HepG2 (cell line): ENCODE results near the gene LYRM1. TPM values are rescaled to one million over a fixed set of nuclear protein-coding genes. Genes with fewer than 3 reads are reported as not detected.
A peak's percentile ranks its signal among the peaks of the same experiment; 100 is the strongest.

Experiments used
- ATAC-seq: fragments of 200-7000 bp; cut with Tn5 transposase; 3 replicates; pipeline ENCODE4 v1.9.1; 2020; ENCODE audit warnings: mild to moderate bottlenecking, moderate library complexity
- BruUV-seq: library from RNA; stranded (reverse); fragments of 400-500 nt; replicated peaks from 2 replicates; lab custom pipeline; 2021; lab: Mats Ljungman, UMichigan
- CTCF ChIA-PET: fragments of 300-600 bp; formaldehyde crosslinking; extraction: SDS; loops from one replicate; lab custom pipeline; 2021; ENCODE audit warnings: low total read pairs, inconsistent platforms, low intra/inter-chr PET ratio; lab: Yijun Ruan, JAX
- POLR2A ChIA-PET: fragments of 350-600 bp; sonication (Branson Sonifier 250); formaldehyde crosslinking; loops from one replicate; lab custom pipeline; 2020; ENCODE audit warnings: antibody characterized with exemption, inconsistent platforms; lab: Yijun Ruan, JAX
- DNase-seq: peaks from one replicate; pipeline ENCODE4 v3.0.0-alpha.2; 2015; ENCODE audit warnings: low spot score
- FAIRE-seq: peaks from 3 replicates; lab custom pipeline; 2011; peaks lifted over from hg19 to GRCh38; lab: Jason Lieb, UNC
- H2AFZ ChIP-seq: one replicate; pipeline ENCODE4 v1.6.1; 2011; ENCODE audit warnings: low read length, inconsistent platforms
- H3K27ac ChIP-seq: fragments of 300-600 bp; 3 replicates; pipeline ENCODE4 v1.8.0; 2011; ENCODE audit warnings: mixed run types, mild to moderate bottlenecking, mixed read lengths, low read length, inconsistent platforms; ENCODE audit not compliant: insufficient read depth; ENCODE audit errors: extremely low read length
- H3K27me3 ChIP-seq, 2 experiments: fragments of 200-600 bp in 1 of 2; 2 replicates in 1 of 2; 3 replicates in 1 of 2; pipeline versions ENCODE4 v1.6.0 to v1.8.0; 2011; ENCODE audit warnings: low read length in 2 of 2, mild to moderate bottlenecking in 2 of 2, moderate library complexity in 2 of 2, inconsistent platforms in 1 of 2; ENCODE audit not compliant: insufficient read depth in 2 of 2, control insufficient read depth in 1 of 2
- H3K36me3 ChIP-seq, 2 experiments: fragments of 200-600 bp in 1 of 2; replicated peaks in 1 of 2; 2 replicates in 1 of 2; 3 replicates in 1 of 2; pipeline versions ENCODE4 v1.5.1 to v1.8.0; 2011; ENCODE audit warnings: low read length in 2 of 2, inconsistent platforms in 1 of 2; ENCODE audit not compliant: insufficient read depth in 2 of 2, control insufficient read depth in 1 of 2
- H3K4me1 ChIP-seq: 2 replicates; pipeline ENCODE4 v1.5.1; 2012; ENCODE audit warnings: low read length, inconsistent platforms; ENCODE audit not compliant: insufficient read depth
- H3K4me2 ChIP-seq: 2 replicates; pipeline ENCODE4 v1.6.0; 2011; ENCODE audit warnings: low read depth, low read length, inconsistent platforms
- H3K4me3 ChIP-seq, 3 experiments: fragments of 200-600 bp in 1 of 3; sonication (generic), shearing (Covaris generic) in 1 of 3; replicated peaks in 1 of 3; 2 replicates each; pipeline ENCODE4 v1.5.1; 2011 to 2016; ENCODE audit warnings: low read length in 3 of 3, inconsistent platforms in 2 of 3, low read depth in 2 of 3, mild to moderate bottlenecking in 2 of 3, control low read depth in 1 of 3, mixed read lengths in 1 of 3; ENCODE audit not compliant: insufficient read depth in 1 of 3
- H3K79me2 ChIP-seq: one replicate; pipeline ENCODE4 v1.6.1; 2011; ENCODE audit warnings: low read length, inconsistent platforms; ENCODE audit not compliant: insufficient read depth
- H3K9ac ChIP-seq: 2 replicates; pipeline ENCODE4 v1.6.0; 2011; ENCODE audit warnings: mild to moderate bottlenecking, low read depth, low read length, inconsistent platforms; ENCODE audit not compliant: insufficient read depth
- H3K9me3 ChIP-seq: 2 replicates; pipeline ENCODE4 v1.5.1; 2012; ENCODE audit warnings: mild to moderate bottlenecking, low read length
- H4K20me1 ChIP-seq: 2 replicates; pipeline ENCODE4 v1.6.0; 2011; ENCODE audit warnings: inconsistent platforms, mild to moderate bottlenecking, low read length, moderate library complexity; ENCODE audit not compliant: insufficient read depth
- ATM ChIP-seq: fragments of 450-650 bp; IDR thresholded peaks from 2 replicates; pipeline ENCODE4 v1.7.1; 2017; ENCODE audit warnings: mild to moderate bottlenecking, borderline replicate concordance
- CBX5 ChIP-seq: sonication (generic); formaldehyde crosslinking; IDR thresholded peaks from 2 replicates; pipeline ENCODE4 v1.4.0; 2020; ENCODE audit warnings: missing genetic modification reagents, borderline replicate concordance
- HMG20A ChIP-seq: IDR thresholded peaks from 2 replicates; pipeline ENCODE4 v1.6.1; 2016; ENCODE audit warnings: borderline replicate concordance
- MATR3 ChIP-seq: sonication (generic); formaldehyde crosslinking; IDR thresholded peaks from 2 replicates; pipeline ENCODE4 v1.4.0; 2020; ENCODE audit warnings: missing genetic modification reagents
- MED13 ChIP-seq: sonication (generic); formaldehyde crosslinking; IDR thresholded peaks from 2 replicates; pipeline ENCODE4 v1.5.0; 2020; ENCODE audit warnings: missing genetic modification reagents
- TBL1XR1 ChIP-seq: fragments of 150-350 bp; IDR thresholded peaks from 2 replicates; pipeline ENCODE4 v1.6.1; 2014; ENCODE audit warnings: borderline replicate concordance, low read length; ENCODE audit not compliant: partially characterized antibody
- TRIM22 ChIP-seq: fragments of 450-650 bp; IDR thresholded peaks from 2 replicates; pipeline ENCODE4 v1.6.1; 2017
- TSC22D2 ChIP-seq: sonication (generic); formaldehyde crosslinking; IDR thresholded peaks from 2 replicates; pipeline ENCODE4 v1.5.1; 2020; ENCODE audit warnings: missing genetic modification reagents, mild to moderate bottlenecking, borderline replicate concordance
- ZNF674 ChIP-seq: sonication (generic); formaldehyde crosslinking; IDR thresholded peaks from 2 replicates; pipeline ENCODE4 v1.5.0; 2020; ENCODE audit warnings: low read depth, mild to moderate bottlenecking, missing genetic modification reagents
- ZNF780A ChIP-seq: sonication (generic); formaldehyde crosslinking; IDR thresholded peaks from 2 replicates; pipeline ENCODE4 v1.8.0; 2022; ENCODE audit warnings: mild to moderate bottlenecking, missing genetic modification reagents, moderate library complexity
- ZNF792 ChIP-seq: IDR thresholded peaks from 2 replicates; pipeline ENCODE4 v1.6.1; 2016
- WGBS: methylation state at CpG from one replicate; pipeline ENCODE4 v1.1.6; 2017; ENCODE audit warnings: low lambda C conversion rate; 5-methylcytosine and 5-hydroxymethylcytosine counted together
- in situ Hi-C: cut with HindIII; loops from 2 replicates; pipeline ENCODE4 v1.10.0; 2017; ENCODE audit warnings: low pct_unique_long_range_greater_than_20kb; ENCODE audit not compliant: extremely low pct_ligation_motif_present
- intact Hi-C: fragments of 100-400 bp; cut with micrococcal nuclease; formaldehyde crosslinking; loops from one replicate; pipeline ENCODE4 v1.10.0; 2022; ENCODE audit not compliant: unreplicated experiment
- polyA plus RNA-seq, 8 experiments: library from polyadenylated mRNA; depleted of rRNA in 3 of 8; stranded (reverse) in 7 of 8; unstranded in 1 of 8; fragments of >200 nt; fragmentation: Illumina TruSeq in 4 of 8; extraction: Trizol in 4 of 8; gene quantifications; 2 replicates each; pipeline versions ENCODE4 v1.2.1 to v1.2.3, GENCODE V29; 2011 to 2016; ENCODE audit warnings: low read depth in 4 of 8, missing spikeins in 1 of 8, mixed read lengths in 1 of 8; ENCODE audit not compliant: insufficient read depth in 1 of 8
- total RNA-seq, 5 experiments: library from RNA; depleted of rRNA; stranded (reverse); fragments of >200 nt; fragmentation: Illumina TruSeq; extraction: Trizol; gene quantifications; 2 replicates each; pipeline ENCODE4 v1.2.3, GENCODE V29; 2016; ENCODE audit warnings: low read depth in 1 of 5
- TF ChIP-seq, protein P1 (sequence below): sonication (generic); formaldehyde crosslinking; IDR thresholded peaks from 2 replicates; pipeline ENCODE4 v1.9.0; 2022; ENCODE audit warnings: low read depth, missing genetic modification reagents
- TF ChIP-seq, protein P2 (sequence below): sonication (generic); formaldehyde crosslinking; conservative IDR thresholded peaks from 2 replicates; pipeline ENCODE4 v1.4.0; 2020; ENCODE audit warnings: mild to moderate bottlenecking, missing genetic modification reagents, moderate library complexity
- TF ChIP-seq, protein P3 (sequence below): sonication (generic); formaldehyde crosslinking; IDR thresholded peaks from 2 replicates; pipeline ENCODE4 v1.4.0; 2020; ENCODE audit warnings: mild to moderate bottlenecking, missing genetic modification reagents
- TF ChIP-seq, protein P4 (sequence below): sonication (generic); formaldehyde crosslinking; IDR thresholded peaks from 2 replicates; pipeline ENCODE4 v1.9.0; 2021; ENCODE audit warnings: missing genetic modification reagents, borderline replicate concordance

The LYRM1 gene
- total and polyA plus RNA-seq, 2 of the 13 experiments (the other 11 are each of a cell fraction or from before 2014, with no cell fraction given) = 59.2 to 82.6 TPM

- CTCF ChIA-PET = no interaction called here
- DNase-seq (peak; percentile 26), FAIRE-seq (no peak), ATAC-seq (peak; percentile 72)
- 46% methylated on average over 2 of the region's 2 CpGs for WGBS
- Histone ChIP-seq H4K20me1 (no peaks in the 10 kb centered on the region), H2AFZ (no peak overlapping the region), H3K9me3 (no peaks in the 10 kb centered on the region), H3K79me2 (no peaks in the 10 kb centered on the region), H3K27me3 (no peaks in the 10 kb centered on the region), H3K9ac (no peak overlapping the region), H3K4me2 (no peak overlapping the region), H3K4me1 (peaks cover 30% of the 10 kb centered on the region), H3K36me3 (peaks cover 6 to 18% of the 10 kb centered on the region in 2 experiments), H3K4me3 (no peak overlapping the region), H3K27ac (no peak overlapping the region)
- in situ Hi-C loops = loop anchor here (5.0 kb wide), 1 partner anchor 227 kb away; no protein-coding TSS in a partner anchor
- BruUV-seq = no TSS peak
- POLR2A ChIA-PET = interaction anchor here (1.7 kb wide), 1 partner anchor 46 kb away, joined by 5 read pairs; the partner anchor contains the start of genes DCUN1D3 and LYRM1
- intact Hi-C loops = loop anchor here (5.0 kb wide), 1 partner anchor 72 kb away; no protein-coding TSS in a partner anchor
- TF ChIP-seq, protein P1, sequence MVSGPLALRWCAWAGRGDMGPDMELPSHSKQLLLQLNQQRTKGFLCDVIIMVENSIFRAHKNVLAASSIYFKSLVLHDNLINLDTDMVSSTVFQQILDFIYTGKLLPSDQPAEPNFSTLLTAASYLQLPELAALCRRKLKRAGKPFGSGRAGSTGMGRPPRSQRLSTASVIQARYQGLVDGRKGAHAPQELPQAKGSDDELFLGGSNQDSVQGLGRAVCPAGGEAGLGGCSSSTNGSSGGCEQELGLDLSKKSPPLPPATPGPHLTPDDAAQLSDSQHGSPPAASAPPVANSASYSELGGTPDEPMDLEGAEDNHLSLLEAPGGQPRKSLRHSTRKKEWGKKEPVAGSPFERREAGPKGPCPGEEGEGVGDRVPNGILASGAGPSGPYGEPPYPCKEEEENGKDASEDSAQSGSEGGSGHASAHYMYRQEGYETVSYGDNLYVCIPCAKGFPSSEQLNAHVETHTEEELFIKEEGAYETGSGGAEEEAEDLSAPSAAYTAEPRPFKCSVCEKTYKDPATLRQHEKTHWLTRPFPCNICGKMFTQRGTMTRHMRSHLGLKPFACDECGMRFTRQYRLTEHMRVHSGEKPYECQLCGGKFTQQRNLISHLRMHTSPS (CRISPR knock-in tag) = no peak
- TF ChIP-seq ZNF780A (CRISPR knock-in tag) = no peak
- no peak for TF ChIP-seq MED13 (CRISPR knock-in tag)
- no peak for TF ChIP-seq MATR3 (CRISPR knock-in tag)
- TF ChIP-seq TBL1XR1 = no peak
- no peak for TF ChIP-seq ATM
- no peak for TF ChIP-seq ZNF792 (CRISPR knock-in tag)
- TF ChIP-seq, protein P2, sequence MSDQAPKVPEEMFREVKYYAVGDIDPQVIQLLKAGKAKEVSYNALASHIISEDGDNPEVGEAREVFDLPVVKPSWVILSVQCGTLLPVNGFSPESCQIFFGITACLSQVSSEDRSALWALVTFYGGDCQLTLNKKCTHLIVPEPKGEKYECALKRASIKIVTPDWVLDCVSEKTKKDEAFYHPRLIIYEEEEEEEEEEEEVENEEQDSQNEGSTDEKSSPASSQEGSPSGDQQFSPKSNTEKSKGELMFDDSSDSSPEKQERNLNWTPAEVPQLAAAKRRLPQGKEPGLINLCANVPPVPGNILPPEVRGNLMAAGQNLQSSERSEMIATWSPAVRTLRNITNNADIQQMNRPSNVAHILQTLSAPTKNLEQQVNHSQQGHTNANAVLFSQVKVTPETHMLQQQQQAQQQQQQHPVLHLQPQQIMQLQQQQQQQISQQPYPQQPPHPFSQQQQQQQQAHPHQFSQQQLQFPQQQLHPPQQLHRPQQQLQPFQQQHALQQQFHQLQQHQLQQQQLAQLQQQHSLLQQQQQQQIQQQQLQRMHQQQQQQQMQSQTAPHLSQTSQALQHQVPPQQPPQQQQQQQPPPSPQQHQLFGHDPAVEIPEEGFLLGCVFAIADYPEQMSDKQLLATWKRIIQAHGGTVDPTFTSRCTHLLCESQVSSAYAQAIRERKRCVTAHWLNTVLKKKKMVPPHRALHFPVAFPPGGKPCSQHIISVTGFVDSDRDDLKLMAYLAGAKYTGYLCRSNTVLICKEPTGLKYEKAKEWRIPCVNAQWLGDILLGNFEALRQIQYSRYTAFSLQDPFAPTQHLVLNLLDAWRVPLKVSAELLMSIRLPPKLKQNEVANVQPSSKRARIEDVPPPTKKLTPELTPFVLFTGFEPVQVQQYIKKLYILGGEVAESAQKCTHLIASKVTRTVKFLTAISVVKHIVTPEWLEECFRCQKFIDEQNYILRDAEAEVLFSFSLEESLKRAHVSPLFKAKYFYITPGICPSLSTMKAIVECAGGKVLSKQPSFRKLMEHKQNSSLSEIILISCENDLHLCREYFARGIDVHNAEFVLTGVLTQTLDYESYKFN (CRISPR knock-in tag) = peak; percentile 70
- TF ChIP-seq CBX5 (CRISPR knock-in tag) = no peak
- no peak for TF ChIP-seq HMG20A
- TF ChIP-seq, protein P3, sequence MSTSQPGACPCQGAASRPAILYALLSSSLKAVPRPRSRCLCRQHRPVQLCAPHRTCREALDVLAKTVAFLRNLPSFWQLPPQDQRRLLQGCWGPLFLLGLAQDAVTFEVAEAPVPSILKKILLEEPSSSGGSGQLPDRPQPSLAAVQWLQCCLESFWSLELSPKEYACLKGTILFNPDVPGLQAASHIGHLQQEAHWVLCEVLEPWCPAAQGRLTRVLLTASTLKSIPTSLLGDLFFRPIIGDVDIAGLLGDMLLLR = no peak
- TF ChIP-seq ZNF674 (CRISPR knock-in tag) = no peak
- TF ChIP-seq TRIM22 = no peak
- no peak for TF ChIP-seq TSC22D2
- TF ChIP-seq, protein P4, sequence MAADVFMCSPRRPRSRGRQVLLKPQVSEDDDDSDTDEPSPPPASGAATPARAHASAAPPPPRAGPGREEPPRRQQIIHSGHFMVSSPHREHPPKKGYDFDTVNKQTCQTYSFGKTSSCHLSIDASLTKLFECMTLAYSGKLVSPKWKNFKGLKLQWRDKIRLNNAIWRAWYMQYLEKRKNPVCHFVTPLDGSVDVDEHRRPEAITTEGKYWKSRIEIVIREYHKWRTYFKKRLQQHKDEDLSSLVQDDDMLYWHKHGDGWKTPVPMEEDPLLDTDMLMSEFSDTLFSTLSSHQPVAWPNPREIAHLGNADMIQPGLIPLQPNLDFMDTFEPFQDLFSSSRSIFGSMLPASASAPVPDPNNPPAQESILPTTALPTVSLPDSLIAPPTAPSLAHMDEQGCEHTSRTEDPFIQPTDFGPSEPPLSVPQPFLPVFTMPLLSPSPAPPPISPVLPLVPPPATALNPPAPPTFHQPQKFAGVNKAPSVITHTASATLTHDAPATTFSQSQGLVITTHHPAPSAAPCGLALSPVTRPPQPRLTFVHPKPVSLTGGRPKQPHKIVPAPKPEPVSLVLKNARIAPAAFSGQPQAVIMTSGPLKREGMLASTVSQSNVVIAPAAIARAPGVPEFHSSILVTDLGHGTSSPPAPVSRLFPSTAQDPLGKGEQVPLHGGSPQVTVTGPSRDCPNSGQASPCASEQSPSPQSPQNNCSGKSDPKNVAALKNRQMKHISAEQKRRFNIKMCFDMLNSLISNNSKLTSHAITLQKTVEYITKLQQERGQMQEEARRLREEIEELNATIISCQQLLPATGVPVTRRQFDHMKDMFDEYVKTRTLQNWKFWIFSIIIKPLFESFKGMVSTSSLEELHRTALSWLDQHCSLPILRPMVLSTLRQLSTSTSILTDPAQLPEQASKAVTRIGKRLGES (CRISPR knock-in tag) = no peak
Measured at GRCh38 chr16:20854963-20855362, 45.6 kb upstream of the LYRM1 start.
